ENCODE data around the gene DEK.

The DEK gene

DNA sequence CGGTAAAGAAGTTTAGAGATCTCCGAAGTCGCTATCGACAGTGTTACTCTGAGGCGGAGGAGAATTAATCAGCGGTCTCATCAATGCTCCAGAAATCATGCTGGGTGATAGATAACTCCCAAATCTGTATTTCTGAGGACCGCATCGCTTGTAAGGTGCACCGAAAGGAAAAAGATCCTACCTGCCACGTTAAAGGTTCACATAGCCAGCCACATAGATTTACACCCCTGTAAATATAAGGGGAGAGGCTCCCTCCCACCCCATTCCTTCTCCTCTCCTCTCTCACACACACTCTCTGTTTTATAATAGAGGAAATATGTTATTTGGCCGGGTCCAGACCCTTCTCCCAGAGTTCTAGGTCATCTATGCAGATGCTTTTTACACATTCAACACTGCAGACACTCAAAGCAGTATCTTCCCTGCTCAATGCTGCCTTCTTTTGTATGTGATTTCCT lies 620 bp upstream of the DEK start:
- DNase-seq = no peak

DNA sequence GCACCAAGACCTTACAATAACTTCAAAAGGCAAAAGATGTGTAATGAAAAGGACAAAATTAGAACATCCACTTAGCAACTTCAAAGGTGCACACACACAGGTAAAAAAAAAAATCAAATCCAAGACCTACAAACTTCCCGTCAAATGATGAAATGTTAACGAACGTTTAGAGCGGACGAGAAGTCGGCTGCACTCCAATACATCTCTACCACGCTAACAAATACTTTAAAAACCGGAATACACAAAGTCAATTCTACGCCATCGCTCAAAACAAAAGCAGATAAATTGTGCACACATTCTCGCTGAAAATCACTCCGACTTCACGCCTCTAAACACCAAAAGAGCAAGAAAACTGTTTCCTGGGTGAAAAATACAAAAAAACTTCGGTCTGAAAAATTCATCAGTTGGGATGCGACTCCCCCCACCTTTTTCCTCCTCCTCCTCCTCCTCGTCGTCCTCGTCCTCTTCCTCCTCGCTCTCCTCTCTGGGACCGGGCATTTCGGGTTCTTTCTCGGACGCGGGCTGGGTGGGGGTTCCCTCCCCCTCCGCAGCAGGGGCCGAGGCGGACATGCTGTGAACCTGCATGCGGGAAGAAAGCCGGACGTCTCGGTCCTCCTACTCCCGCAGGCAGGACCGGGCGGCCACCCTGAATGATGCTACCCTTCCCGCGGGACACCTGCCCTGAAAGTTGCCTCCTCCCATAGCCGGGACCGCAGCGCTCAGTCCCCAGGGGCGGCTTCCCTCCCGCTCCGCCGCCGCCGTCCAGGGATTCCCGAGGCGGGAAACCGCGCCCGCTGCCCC lies 712 bp downstream of the DEK start:
- DNase-seq = peak in 1 of 2 experiments; percentile 26

DNA sequence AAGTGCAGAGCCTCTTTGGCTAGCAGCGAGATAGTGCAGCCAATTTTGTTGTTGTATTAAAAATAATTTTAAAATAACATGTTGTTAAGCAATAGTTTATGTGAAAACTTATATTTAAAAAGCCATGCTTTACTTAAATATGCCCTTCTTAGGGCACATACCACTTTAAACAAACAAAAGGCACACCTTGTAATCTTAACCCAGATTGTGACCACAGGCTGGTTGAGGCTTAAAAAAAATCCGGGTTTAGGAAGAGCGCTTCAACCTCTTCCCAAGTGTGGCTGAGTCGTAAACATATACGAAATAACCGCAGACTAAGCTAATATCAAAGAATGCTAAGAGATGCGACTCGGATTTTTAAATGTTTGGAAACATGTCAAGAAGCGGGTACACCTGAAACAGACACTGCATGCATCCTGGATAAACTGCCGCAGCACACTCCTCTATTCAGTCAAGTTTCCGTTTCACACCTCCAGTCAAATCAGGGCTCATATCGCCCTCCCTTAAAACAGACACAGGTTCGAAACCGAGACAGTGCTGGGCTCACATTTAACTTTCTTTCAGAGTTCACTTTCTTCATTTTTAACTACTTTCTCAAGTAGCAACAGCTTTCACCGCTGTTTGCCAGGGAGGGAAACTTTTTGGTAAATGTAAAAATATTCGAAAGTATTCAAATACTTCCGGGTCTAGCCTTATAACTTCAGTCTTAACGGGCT lies 1.5 kb downstream of the DEK start:
- DNase-seq = no peak

DNA sequence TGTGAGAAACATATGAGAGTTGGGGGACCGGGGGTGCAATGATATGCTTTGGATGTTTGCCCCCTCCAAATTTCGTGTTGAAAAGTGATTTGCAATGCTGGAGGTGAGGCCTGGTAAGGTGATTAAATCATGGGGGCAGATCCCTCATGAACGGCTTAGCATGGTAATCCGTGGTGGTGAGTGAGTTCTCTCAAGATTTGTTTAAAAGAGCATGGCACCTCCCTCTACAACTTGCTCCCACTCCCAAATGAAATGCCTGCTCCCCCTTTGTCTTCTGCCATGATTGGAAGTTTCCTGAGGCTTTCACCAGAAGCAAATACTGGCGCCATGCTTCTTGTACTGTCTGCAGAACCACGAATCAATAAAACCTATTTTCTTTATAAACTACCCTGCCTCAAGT lies 2.5 kb downstream of the DEK start:
- DNase-seq = no peak

DNA sequence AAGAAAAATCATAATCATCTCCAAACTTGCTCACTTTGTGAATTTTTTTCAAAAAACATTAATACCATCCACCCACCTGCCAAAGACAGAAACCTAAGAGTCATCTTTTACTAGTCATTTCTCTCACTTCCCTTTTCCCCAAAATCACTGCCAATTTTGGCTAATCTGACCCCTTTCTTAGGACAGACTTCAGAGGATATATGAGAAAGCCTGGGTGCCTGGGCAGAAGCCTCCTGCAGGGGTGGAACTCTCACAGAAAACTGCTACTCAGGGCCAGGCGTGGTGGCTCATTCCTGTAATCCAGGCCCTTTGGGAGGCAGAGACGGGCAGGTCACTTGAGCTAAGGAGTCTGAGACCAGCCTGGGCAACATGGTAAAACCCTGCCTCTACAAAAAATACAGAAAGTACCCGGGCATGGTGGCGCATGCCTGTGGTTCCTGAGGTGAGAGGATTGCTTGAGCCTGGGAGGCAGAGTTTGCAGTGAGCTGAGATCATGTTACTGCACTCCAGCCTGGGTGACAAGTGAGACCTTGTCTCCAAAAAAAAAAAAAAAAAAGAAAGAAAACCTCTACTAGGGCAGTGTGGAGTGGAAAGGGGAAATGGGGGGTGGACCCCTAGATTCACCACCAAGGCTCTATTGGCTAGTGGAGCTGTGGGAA lies 3.8 kb downstream of the DEK start:
- no peak for DNase-seq

DNA sequence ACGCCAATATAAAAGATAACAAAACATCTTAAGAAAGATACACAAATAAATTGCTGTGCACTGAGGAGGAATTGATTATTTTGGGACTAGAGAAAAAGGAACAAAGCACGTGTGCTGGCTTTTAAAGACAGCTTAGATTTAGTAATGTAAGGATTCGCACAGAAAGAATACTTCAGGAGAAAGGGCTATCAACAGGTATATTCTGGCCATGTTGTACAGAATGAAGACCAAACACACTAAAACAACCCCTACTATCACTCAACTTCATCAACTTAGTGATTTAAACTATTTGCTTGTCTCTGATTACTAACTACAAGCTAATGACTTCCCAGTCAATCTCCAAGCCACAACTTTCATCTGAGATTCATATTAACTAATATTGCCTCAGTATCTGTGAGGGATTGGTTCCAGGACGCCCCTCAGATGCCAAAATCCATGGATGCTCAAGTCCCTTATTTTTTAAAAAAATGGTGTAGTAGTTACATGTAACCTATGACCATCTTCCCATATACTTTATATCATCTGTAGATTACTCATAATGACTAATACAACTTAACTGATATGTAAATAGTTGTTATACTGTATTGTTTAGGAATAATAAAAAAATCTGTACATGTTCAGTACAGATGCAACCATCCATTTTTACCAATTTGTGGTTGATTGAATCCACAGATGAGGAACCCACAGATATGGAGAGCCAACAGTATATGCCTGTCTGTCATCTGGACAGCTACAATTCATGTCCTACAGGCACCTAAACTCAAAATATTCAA lies 4.5 kb downstream of the DEK start:
- DNase-seq = no peak

DNA sequence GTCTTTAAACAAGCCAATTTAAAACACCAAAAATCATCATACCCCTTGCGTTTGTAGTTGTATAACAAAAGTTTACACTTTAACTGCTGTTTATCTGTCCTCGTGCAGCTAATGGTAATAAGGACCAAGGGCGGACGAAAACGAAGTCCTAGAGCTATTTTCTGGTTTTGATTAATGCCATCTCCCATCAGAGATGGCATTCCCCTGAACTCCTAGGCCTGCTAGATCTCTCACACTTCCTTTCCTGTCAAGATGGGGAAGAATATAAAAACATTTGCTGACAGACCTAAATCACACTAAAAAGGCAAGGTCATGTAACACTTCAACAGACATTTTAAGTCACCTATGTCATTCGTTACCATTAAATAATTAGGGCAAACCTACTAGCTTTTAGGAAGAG lies 9.5 kb downstream of the DEK start:
- DNase-seq = no peak

DNA sequence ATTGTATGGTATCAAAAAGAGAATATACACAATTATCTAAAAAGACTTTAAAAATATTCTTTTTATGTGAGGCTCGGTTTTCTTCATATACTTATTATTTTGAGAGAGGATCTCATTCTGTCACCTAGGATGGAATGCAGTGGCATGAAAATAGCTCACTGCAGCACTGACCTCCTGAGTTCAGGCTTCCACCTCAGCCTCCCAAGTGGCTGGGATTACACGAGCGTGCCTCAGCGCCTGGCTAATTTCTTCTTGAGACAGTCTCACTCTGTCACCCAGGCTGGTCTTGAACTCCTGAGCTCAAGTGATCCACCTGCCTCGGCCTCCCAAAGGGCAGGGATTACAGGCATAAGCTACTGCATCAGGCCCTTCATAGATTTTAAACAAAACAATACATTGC lies 10.7 kb downstream of the DEK start:
- no peak for DNase-seq

DNA sequence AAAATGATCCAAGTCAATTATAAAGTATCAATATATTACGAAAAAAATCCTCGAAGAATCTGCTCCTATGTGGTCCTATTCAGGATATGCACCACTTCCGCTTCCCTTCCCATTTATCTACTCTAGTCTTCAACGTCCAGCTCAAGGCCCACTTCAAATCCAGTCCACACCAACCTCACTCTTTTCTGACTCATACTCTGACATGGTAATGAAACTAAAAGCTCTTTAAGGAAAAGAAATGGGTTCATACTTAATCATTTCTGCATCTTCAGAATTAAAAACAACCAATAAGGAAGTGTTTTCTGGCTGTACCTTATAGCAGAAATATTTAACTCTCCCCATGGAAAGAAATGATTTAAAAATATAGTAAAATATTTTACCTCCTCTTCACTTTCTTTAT lies 15.1 kb downstream of the DEK start:
- DNase-seq = no peak

DNA sequence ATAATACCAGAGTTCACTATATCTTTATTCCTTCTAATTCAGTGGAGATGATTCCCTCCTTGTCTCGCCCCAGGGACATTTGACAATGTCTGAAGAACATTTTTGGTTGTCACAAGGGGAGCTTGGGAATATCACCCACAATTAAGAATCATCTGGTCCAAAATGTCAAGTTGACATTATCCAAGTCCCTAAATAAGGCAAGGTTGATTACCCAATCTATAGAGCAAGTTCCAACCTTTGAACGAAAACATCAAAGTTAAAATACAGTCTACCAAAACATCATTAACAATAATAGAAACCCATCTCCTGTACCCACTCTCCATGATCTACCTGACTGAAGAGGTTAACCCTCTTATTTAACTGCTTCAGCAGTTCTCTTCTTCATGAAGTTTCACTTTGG lies 15.6 kb downstream of the DEK start:
- DNase-seq = no peak

DNA sequence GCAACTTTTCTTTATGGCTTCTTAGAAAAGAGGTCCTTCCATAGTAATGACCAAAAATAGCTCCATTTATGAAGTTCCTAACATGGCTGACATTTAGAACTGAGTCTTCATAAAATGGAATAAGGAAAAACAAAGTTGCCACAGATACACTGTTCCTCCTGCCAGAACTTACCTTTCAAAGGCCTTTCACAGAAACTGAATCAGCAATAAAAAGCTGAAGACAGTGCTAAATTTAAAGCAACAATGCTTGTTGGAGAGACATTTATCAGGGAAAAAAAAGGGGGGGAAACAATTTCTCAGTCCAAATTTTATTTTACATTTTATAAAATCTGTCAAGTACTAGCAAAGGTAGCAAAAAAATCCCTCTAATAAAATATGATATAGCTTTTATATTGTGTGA lies 17.3 kb downstream of the DEK start:
- no peak for DNase-seq

DNA sequence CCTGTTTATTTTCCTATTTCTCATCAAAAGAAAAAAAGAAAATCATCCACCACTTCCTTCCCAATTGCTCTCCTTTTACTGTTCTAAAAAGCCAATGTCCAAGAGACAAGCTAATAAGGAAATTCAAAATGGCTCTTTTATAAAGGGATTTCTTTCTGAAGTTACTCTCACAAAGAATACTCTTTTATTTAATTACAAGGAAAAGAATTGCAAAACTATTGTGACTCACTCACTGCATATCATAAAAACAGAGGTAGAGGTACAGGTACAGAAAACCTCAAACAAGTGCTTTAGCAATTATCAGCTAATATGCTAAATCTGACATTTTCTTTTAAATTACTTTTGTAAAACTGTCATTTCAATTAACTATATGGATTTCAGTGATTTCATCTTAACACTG lies 18.1 kb downstream of the DEK start:
- no peak for DNase-seq

DNA sequence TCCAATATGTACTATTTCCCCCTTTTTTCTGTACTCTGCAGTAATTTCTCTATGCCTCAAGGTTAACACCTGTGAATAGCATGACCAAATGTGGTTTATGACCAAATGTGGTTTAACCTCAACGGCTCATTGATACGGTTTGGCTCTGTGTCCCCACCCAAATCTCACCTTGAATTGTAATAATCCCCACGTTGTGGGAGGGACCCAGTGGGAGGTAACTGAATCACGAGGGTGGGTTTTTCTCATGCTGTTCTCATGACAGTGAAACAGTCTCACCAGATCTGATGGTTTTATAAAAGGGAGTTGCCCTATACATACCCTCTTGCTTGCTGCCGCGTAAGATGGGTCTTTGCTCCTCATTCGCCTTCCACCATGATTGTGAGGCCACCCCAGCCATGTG lies 18.7 kb downstream of the DEK start:
- no peak for DNase-seq

DNA sequence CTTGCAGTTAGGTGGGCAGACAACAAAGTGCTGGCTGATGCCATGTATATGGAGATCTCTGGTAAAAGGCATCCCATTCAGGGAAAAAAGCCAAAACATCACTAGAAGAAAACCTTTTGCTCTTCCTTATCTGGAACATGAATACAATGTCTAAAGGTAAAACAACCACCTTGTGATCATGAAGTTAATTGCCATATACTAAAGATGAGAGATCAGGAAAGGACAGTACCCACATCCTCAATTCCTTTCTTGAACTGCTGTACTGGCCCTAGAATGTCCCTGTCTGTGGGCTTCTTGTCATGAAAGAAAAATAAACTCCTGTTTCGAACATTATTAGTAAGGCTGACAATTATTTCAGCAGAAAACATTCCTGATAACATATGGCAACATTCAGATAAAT lies 19.3 kb downstream of the DEK start:
- no peak for DNase-seq

DNA sequence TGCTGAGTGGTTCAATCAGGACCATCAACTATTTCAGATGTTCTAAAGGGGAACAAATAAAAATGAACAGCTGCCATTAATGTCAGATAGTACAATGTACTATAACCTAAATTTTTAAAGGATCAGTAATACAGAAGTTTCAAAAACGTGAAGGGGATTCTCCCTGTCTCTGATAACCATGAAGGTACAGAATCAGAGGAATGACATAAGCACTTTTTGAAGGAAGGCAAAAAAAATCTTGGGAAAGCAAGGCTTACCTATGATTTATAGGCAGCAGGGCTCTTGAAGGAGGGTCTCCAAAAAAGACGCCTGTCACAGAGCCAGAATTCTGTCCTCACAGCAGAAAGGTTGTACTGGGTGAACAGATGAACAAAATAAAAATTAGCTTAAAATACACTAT lies 20.1 kb downstream of the DEK start:
- DNase-seq = no peak

DNA sequence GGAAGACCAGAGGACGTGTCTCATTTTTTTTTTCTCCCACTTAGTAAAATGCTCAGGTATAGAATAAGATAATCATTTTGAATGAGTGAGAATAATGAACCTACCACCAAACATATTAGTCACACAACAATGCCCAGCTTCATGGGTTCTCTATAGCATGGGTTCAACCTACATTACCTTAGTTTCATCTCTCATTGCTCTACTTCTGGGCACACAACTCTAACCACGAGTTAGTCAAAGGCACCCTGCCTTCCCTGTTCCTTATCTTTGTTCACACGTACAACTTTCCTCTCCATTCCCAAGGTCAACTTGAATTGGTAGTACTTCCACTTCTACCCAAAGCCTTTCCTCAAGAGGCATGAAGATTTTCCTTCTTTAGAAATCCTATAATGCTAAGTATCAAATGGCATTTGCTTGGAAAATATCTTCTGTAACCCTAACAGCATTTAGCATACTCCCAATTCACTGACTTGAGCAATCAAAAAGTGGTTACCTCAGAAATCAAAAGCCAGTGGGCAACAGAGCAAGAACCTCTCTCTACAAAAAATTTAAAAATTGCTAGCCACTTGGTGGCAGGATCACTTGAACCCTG lies 20.9 kb downstream of the DEK start:
- no peak for DNase-seq

DNA sequence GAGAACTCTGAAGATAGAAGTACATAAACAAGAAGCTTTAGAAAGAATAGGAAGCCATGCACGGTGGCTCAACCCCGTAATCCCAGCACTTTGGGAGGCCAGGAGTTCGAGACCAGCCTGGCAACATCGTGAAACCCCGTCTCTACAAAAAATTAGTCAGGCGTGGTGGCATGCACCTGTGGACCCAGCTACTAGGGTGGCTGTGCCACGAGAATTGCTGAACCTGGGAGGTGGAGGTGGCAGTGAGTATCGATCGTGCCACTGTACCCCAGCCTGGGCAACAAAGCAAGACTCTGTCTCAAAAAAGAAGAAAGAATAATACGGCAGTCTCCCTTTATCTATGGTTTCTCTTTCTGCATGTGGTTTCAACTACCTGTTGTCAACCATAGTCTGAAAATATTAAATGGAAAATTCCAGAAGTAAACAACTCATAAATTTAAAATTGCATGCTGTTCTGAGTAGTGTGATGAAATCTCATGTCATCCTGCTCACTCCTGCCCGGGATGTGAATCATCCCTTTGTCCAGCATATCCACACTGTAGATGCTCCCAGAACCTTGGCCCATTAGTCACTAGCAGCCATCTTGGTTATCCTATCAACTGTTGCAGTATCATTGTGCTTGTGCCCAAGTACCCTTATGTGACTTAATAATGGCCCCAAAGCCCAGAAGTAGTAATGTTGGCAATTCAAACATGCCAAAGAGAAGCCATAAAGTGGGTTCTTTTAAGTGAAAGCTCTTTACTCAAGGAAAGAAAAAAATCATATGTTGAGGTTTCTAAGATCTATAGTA lies 22.1 kb downstream of the DEK start:
- no peak for DNase-seq

DNA sequence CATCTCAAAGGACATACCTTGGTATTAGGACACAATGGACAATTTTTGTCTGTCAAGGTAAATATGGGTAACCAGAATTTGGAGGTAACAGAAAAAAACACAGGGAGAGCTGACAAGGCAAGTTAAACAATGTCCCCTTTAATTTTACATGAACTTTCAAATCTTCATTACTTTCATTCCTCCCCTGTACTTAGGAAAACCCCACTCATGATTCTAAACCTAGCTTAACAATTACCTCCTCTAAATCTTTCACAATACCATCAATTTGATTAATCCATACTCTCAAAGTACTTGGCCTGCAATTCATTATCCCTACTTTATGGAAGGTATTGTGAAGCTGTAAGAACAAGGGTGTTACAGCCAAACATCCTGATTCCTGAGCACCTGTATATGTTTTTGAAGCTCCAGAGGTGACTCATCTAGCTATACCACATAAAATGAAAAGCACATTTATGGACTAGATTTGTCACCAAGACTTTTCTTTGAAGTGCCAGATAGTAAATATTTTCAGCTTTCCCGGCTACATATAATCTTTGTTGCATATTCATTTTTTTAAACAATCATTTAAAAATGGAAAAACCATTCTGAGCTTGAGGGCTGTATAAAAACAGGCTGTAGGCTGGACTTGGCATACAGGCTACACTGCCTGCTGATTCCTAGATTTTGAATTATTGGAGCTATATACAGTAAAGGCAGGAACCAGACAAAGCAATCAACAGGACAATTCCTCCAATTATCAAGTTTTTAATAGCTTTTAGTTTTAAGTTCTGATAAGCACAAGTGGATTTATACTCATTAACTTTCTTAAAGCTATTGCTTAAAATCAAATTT lies 22.9 kb downstream of the DEK start:
- DNase-seq = no peak

DNA sequence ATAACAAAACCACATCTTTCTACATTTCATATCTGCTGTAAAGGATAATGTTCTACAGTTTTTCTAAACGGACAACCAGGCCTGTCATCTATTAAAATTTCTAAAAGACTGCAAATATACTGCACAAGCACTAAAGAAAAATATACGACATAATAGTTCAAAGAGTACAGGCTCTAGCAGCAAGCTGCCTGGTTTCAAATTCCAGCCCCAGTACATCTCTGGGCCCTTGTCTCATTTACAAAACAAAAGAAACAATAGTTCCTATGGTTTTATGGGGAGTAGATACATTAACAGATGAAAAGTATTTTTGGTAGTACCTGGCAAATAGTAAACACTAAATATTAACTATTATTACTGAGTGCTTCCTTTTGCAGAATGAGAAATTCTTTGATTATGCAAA lies 24.1 kb downstream of the DEK start:
- no peak for DNase-seq

DNA sequence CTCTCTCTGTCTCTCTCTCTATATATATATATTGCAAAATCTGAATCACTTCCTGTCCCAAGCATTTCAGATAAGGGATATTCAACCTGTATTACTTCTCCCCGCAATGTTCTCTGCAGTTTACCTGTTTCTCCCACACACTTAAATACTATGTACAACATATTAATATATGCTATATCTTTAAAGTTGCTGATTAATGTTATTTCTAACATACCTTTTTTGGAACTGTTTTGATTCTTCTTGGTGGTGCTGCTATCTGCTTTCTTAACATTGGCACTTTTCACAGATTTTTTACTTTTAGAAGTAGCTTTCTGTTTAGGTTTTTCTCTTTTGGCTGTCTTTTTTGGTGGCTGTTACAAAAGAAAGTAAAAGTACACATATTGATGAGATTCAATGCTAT lies 27.2 kb downstream of the DEK start:
- no peak for DNase-seq

DNA sequence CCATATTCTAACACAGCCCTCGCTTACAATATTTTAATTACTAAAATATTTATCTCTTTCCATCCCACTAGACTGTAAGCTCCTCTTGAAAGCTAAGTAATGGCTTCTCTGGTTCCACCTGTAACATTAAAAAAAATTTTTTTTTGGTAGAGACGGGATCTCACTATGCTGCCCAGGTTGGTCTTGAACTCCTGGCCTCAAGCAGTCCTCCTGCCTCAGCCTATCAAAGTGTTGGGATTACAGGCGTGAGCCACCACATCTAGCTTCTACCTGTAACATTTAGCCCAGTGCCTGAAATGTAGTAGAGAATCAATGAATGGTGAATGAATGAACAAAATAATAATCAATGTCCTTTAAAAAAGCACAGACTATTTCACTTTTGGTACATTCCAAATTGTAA lies 28.8 kb downstream of the DEK start:
- no peak for DNase-seq

All from SHP77 (cell line).